SU-DHL-6 (cell line): Measurements from ENCODE around the gene CLDN3.

Experiments used
- CTCF ChIP-seq: fragments of 200-600 bp; sonication (generic); IDR thresholded peaks from one replicate; pipeline ENCODE4 v1.5.1; 2017; ENCODE audit warnings: antibody characterized with exemption, mild to moderate bottlenecking, low read length, moderate library complexity; ENCODE audit not compliant: insufficient read depth, poor library complexity, severe bottlenecking
- EZH2phosphoT487 ChIP-seq: fragments of 200-600 bp; sonication (generic), shearing (Covaris generic); conservative IDR thresholded peaks from 2 replicates; pipeline ENCODE4 v1.6.1; 2018; ENCODE audit warnings: mild to moderate bottlenecking, antibody characterized with exemption, low read length, moderate library complexity, mixed read lengths

DNA sequence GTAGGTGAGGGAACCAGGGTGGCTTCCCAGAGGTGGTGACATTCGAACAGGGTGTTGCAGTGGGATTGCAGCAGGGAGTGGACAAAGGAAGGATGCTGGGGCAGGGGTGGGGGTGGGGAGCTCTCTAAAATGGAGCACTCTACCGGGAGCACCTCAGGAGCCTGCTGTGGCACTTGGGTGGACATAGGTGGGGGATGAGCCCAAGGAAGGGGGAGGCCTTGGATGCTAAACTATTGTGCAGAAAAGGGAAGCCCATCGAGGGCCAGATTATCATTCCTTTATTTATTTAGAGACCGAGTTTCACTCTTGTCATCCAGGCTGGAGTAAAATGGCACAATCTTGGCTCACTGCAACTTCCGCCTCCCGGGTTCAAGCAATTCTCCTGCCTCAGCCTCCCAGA, 47.3 kb downstream of the CLDN3 start:
- no peak for TF ChIP-seq CTCF
- no peak for TF ChIP-seq EZH2phosphoT487
